HG03159 (cell line): ENCODE data around the gene RAI14.
"Not testable (repeated sequence)": the region's sequence is repeated elsewhere in the genome, so short reads cannot be mapped to it uniquely, and the experiment has no call there.

Experiments
- ATAC-seq: cut with Tn5 transposase; IDR thresholded peaks from one replicate; pipeline ENCODE4 v1.9.1; 2021; ENCODE audit warnings: mild to moderate bottlenecking, moderate library complexity; ENCODE audit not compliant: unreplicated experiment

Gene RAI14

GRCh38 chr5:34697308-34698108, 41.4 kb downstream of the RAI14 start:
- no peak for ATAC-seq

- ATAC-seq, result no peak
Observed at GRCh38 chr5:34698109-34698419, 41.9 kb downstream of the RAI14 start.

- no peak for ATAC-seq
Observed at GRCh38 chr5:34698754-34699153, 42.6 kb downstream of the RAI14 start.

GRCh38 chr5:34699155-34700077, 43.3 kb downstream of the RAI14 start:
- no peak for ATAC-seq

GRCh38 chr5:34700078-34700452, 43.9 kb downstream of the RAI14 start:
- no peak for ATAC-seq

GRCh38 chr5:34701442-34701841, 45.3 kb downstream of the RAI14 start:
- ATAC-seq, result not testable (repeated sequence)

GRCh38 chr5:34703767-34704713, 47.9 kb downstream of the RAI14 start:
- no peak for ATAC-seq

GRCh38 chr5:34706084-34706483, 50.0 kb downstream of the RAI14 start:
- no peak for ATAC-seq

GRCh38 chr5:34707451-34708107, 51.5 kb downstream of the RAI14 start:
- ATAC-seq, result no peak

- ATAC-seq, result no peak
Observed at GRCh38 chr5:34708777-34709176, 52.6 kb downstream of the RAI14 start.

- ATAC-seq, result no peak
Observed at GRCh38 chr5:34709861-34710673, 53.9 kb downstream of the RAI14 start.

- no peak for ATAC-seq
Observed at GRCh38 chr5:34712565-34712964, 56.4 kb downstream of the RAI14 start.

GRCh38 chr5:34715711-34716110, 59.6 kb downstream of the RAI14 start:
- ATAC-seq, result no peak

- no peak for ATAC-seq
Observed at GRCh38 chr5:34716986-34717385, 60.9 kb downstream of the RAI14 start.

GRCh38 chr5:34717426-34718327, 61.5 kb downstream of the RAI14 start:
- no peak for ATAC-seq

- ATAC-seq, result no peak
Observed at GRCh38 chr5:34718516-34718915, 62.4 kb downstream of the RAI14 start.

GRCh38 chr5:34719029-34719428, 62.9 kb downstream of the RAI14 start:
- ATAC-seq, result no peak

- no peak for ATAC-seq
Observed at GRCh38 chr5:34721327-34721726, 65.2 kb downstream of the RAI14 start.

GRCh38 chr5:34722183-34722582, 66.1 kb downstream of the RAI14 start:
- no peak for ATAC-seq
